T-cell (primary cell): Measurements from ENCODE around the gene ST6GALNAC3. TPM values are rescaled to one million over a fixed set of nuclear protein-coding genes. Genes with fewer than 3 reads are reported as not detected.

Source experiments
- ATAC-seq, 4 experiments: fragments of 200-7000 bp in 3 of 4; fragments of 150-1000 bp in 1 of 4; cut with Tn5 transposase; replicated peaks in 1 of 4; 1 replicate in 3 of 4; 2 replicates in 1 of 4; pipeline ENCODE4 v1.10.0; 2021; ENCODE audit warnings: moderate library complexity in 3 of 4, mild to moderate bottlenecking in 2 of 4, moderate number of reproducible peaks in 1 of 4
- CTCF ChIA-PET, 2 donors: fragments of 300-600 bp; sonication (Branson Sonifier 250); formaldehyde crosslinking; loops; one replicate each; lab custom pipeline; 2022; ENCODE audit warnings: antibody characterized with exemption in 2 of 2; lab: Charles Lee
- POLR2A ChIA-PET, 2 donors: fragments of 300-600 bp; sonication (Branson Sonifier 250); formaldehyde crosslinking; loops; one replicate each; lab custom pipeline; 2022; ENCODE audit warnings: antibody characterized with exemption in 2 of 2; lab: Charles Lee
- DNase-seq, 35 experiments: peaks; one replicate each; pipeline versions ENCODE4 v3.0.0 to v3.0.0-alpha.2; 2013 to 2023
- H3K27ac ChIP-seq: one replicate; pipeline ENCODE4 v1.5.1; 2013; ENCODE audit warnings: low read length
- H3K27me3 ChIP-seq, 2 experiments: replicated peaks in 1 of 2; 1 replicate in 1 of 2; 2 replicates in 1 of 2; pipeline versions ENCODE4 v1.6.1 to v1.7.0; 2013; ENCODE audit warnings: low read length in 1 of 2, mixed read lengths in 1 of 2; ENCODE audit not compliant: control insufficient read depth in 2 of 2, insufficient read depth in 2 of 2; ENCODE audit errors: extremely low read depth in 1 of 2
- H3K36me3 ChIP-seq, 2 donors: 1 replicate in 1 of 2; 2 replicates in 1 of 2; pipeline versions ENCODE4 v1.6.1 to v1.7.0; 2013; ENCODE audit warnings: low read length in 1 of 2; ENCODE audit not compliant: control insufficient read depth in 2 of 2, insufficient read depth in 1 of 2; ENCODE audit errors: extremely low read depth in 1 of 2
- H3K4me1 ChIP-seq, 2 experiments: 1 replicate in 1 of 2; 2 replicates in 1 of 2; pipeline versions ENCODE4 v1.6.1 to v1.7.0; 2013; ENCODE audit warnings: low read length in 2 of 2, mixed read lengths in 1 of 2; ENCODE audit not compliant: insufficient read depth in 2 of 2, control insufficient read depth in 1 of 2; ENCODE audit errors: extremely low read depth in 1 of 2
- H3K4me3 ChIP-seq, 2 donors: 1 replicate in 1 of 2; 2 replicates in 1 of 2; pipeline versions ENCODE4 v1.5.1 to v1.7.0; 2013; ENCODE audit warnings: mild to moderate bottlenecking in 2 of 2, low read length in 1 of 2, moderate library complexity in 1 of 2; ENCODE audit not compliant: control insufficient read depth in 1 of 2; ENCODE audit errors: extremely low read depth in 1 of 2
- H3K9me3 ChIP-seq: 2 replicates; pipeline ENCODE4 v1.7.0; 2013
- H3K27ac Mint-ChIP-seq, 2 donors: one replicate each; pipeline ENCODE4 v1.8.0; 2020 to 2021; ENCODE audit warnings: mild to moderate bottlenecking in 2 of 2, mixed read lengths in 2 of 2
- H3K27me3 Mint-ChIP-seq, 2 donors: one replicate each; pipeline ENCODE4 v1.8.0; 2021 to 2022; ENCODE audit warnings: mixed read lengths in 2 of 2
- H3K36me3 Mint-ChIP-seq: one replicate; pipeline ENCODE4 v1.8.0; 2021; ENCODE audit warnings: mixed read lengths
- H3K4me1 Mint-ChIP-seq, 3 donors: one replicate each; pipeline ENCODE4 v1.8.0; 2020 to 2022; ENCODE audit warnings: mixed read lengths in 3 of 3, mild to moderate bottlenecking in 1 of 3
- H3K4me3 Mint-ChIP-seq, 3 donors: one replicate each; pipeline ENCODE4 v1.8.0; 2020 to 2022; ENCODE audit warnings: mild to moderate bottlenecking in 3 of 3, mixed read lengths in 3 of 3, moderate library complexity in 3 of 3
- H3K9me3 Mint-ChIP-seq, 3 donors: one replicate each; pipeline ENCODE4 v1.8.0; 2020 to 2022; ENCODE audit warnings: mixed read lengths in 3 of 3
- WGBS: methylation state at CpG from one replicate; pipeline ENCODE4 v1.1.5; 2013; ENCODE audit warnings: missing lambda C conversion rate; ENCODE audit not compliant: insufficient coverage; 5-methylcytosine and 5-hydroxymethylcytosine counted together
- total RNA-seq, 35 experiments: library from RNA in 6 of 35; stranded (reverse) in 6 of 35; fragments of 120-200 nt in 1 of 35; gene quantifications; one replicate each; pipeline versions ENCODE4 v1.2.1 to v1.2.4 and lab custom pipeline; 2013 to 2026

ST6GALNAC3 gene
- total RNA-seq, 5 donors from 2014 or later (not counting 1 experiment from before 2014, with no cell fraction given), result 0.33 to 6.6 (median 1.5) TPM

- Histone ChIP-seq H3K4me3 (no peak overlapping the region), H3K36me3 (no peaks in the 10 kb centered on the region), H3K27me3 (no peaks in the 10 kb centered on the region), H3K4me1 (no peaks in the 10 kb centered on the region), H3K9me3 (no peaks in the 10 kb centered on the region), H3K27ac (no peak overlapping the region)
- ChIA-PET CTCF (no interaction called here), POLR2A (no interaction called here)
- Mint-ChIP-seq H3K27ac (no peak overlapping the region), H3K27me3 (no peaks in the 10 kb centered on the region), H3K9me3 (peaks cover 0 to 11% (median 7%) of the 10 kb centered on the region in 3 donors), H3K36me3 (no peaks in the 10 kb centered on the region), H3K4me3 (no peak overlapping the region), H3K4me1 (no peaks in the 10 kb centered on the region)
- ATAC-seq (no peak), DNase-seq (no peak)
- WGBS, result no CpG with 5 or more reads among the region's 2 CpGs
Observed at GRCh38 chr1:76402128-76402527, 327.6 kb downstream of the ST6GALNAC3 start.

GRCh38 chr1:76408303-76408702 is 333.8 kb downstream of the ST6GALNAC3 start:
- WGBS, result 100% methylated on average over 2 of the region's 3 CpGs
- DNase-seq, result no peak
- no peak overlapping the region for H3K4me3 Mint-ChIP-seq
- H3K4me1 ChIP-seq, result no peaks in the 10 kb centered on the region
- ChIA-PET CTCF (no interaction called here), POLR2A (no interaction called here)
- no peaks in the 10 kb centered on the region for H3K36me3 ChIP-seq
- no peak overlapping the region for H3K27ac ChIP-seq
- no peaks in the 10 kb centered on the region for H3K36me3 Mint-ChIP-seq
- H3K27me3 ChIP-seq, result no peaks in the 10 kb centered on the region
- H3K4me3 ChIP-seq, result no peak overlapping the region
- no peaks in the 10 kb centered on the region for H3K9me3 ChIP-seq
- no peak overlapping the region for H3K27ac Mint-ChIP-seq
- no peaks in the 10 kb centered on the region for H3K27me3 Mint-ChIP-seq
- no peaks in the 10 kb centered on the region for H3K4me1 Mint-ChIP-seq
- no peak for ATAC-seq
- H3K9me3 Mint-ChIP-seq, result no peaks in the 10 kb centered on the region

- Mint-ChIP-seq H3K27me3 (no peaks in the 10 kb centered on the region), H3K27ac (no peak overlapping the region), H3K9me3 (no peaks in the 10 kb centered on the region), H3K36me3 (no peaks in the 10 kb centered on the region), H3K4me3 (no peak overlapping the region), H3K4me1 (no peaks in the 10 kb centered on the region)
- H3K36me3 ChIP-seq, result no peaks in the 10 kb centered on the region
- H3K27ac ChIP-seq, result no peak overlapping the region
- WGBS, result no CpG with 5 or more reads among the region's 2 CpGs
- DNase-seq (no peak), ATAC-seq (no peak)
- H3K9me3 ChIP-seq, result no peaks in the 10 kb centered on the region
- ChIA-PET POLR2A (no interaction called here), CTCF (interaction anchor here in 1 of 2 donors (0.5 kb wide), 1 partner anchor 1508 kb away, joined by 3 read pairs; no protein-coding TSS in a partner anchor)
- H3K27me3 ChIP-seq, result no peaks in the 10 kb centered on the region
- H3K4me1 ChIP-seq, result no peaks in the 10 kb centered on the region
- H3K4me3 ChIP-seq, result no peak overlapping the region
Observed at GRCh38 chr1:76410499-76410898, 336.0 kb downstream of the ST6GALNAC3 start.

- H3K9me3 Mint-ChIP-seq, result no peaks in the 10 kb centered on the region
- no peak for ATAC-seq
- Histone ChIP-seq H3K9me3 (no peaks in the 10 kb centered on the region), H3K4me1 (no peaks in the 10 kb centered on the region), H3K36me3 (no peaks in the 10 kb centered on the region), H3K4me3 (no peak overlapping the region), H3K27me3 (no peaks in the 10 kb centered on the region), H3K27ac (no peak overlapping the region)
- H3K36me3 Mint-ChIP-seq, result no peaks in the 10 kb centered on the region
- WGBS, result no CpG with 5 or more reads among the region's 3 CpGs
- H3K4me3 Mint-ChIP-seq, result no peak overlapping the region
- CTCF ChIA-PET, result no interaction called here
- H3K27ac Mint-ChIP-seq, result no peak overlapping the region
- H3K4me1 Mint-ChIP-seq, result no peaks in the 10 kb centered on the region
- no peaks in the 10 kb centered on the region for H3K27me3 Mint-ChIP-seq
- POLR2A ChIA-PET, result no interaction called here
- DNase-seq, result no peak
Observed at GRCh38 chr1:76418531-76418930, 344.0 kb downstream of the ST6GALNAC3 start.

GRCh38 chr1:76419603-76420002 is 345.1 kb downstream of the ST6GALNAC3 start:
- no peaks in the 10 kb centered on the region for H3K4me1 Mint-ChIP-seq
- DNase-seq (no peak), ATAC-seq (no peak)
- CTCF ChIA-PET, result interaction anchor here in 1 of 2 donors (0.6 kb wide), 1 partner anchor 727 kb away, joined by 4 read pairs; no protein-coding TSS in a partner anchor
- H3K27ac Mint-ChIP-seq, result no peak overlapping the region
- no peaks in the 10 kb centered on the region for H3K9me3 Mint-ChIP-seq
- POLR2A ChIA-PET, result no interaction called here
- no peaks in the 10 kb centered on the region for H3K27me3 Mint-ChIP-seq
- no peaks in the 10 kb centered on the region for H3K27me3 ChIP-seq
- H3K4me3 Mint-ChIP-seq, result no peak overlapping the region
- H3K36me3 ChIP-seq, result no peaks in the 10 kb centered on the region
- no peak overlapping the region for H3K4me3 ChIP-seq
- no CpG with 5 or more reads among the region's 2 CpGs for WGBS
- no peaks in the 10 kb centered on the region for H3K36me3 Mint-ChIP-seq
- H3K9me3 ChIP-seq, result no peaks in the 10 kb centered on the region
- no peak overlapping the region for H3K27ac ChIP-seq
- H3K4me1 ChIP-seq, result no peaks in the 10 kb centered on the region

GRCh38 chr1:76425201-76426145 is 350.9 kb downstream of the ST6GALNAC3 start:
- H3K36me3 ChIP-seq, result no peaks in the 10 kb centered on the region
- H3K4me3 Mint-ChIP-seq, result no peak overlapping the region
- H3K4me1 ChIP-seq, result no peaks in the 10 kb centered on the region
- DNase-seq (no peak), ATAC-seq (no peak)
- H3K27ac ChIP-seq, result no peak overlapping the region
- CTCF ChIA-PET, result interaction anchor here in 1 of 2 donors (0.6 kb wide), 1 partner anchor 302 kb away, joined by 12 read pairs; no protein-coding TSS in a partner anchor
- POLR2A ChIA-PET, result no interaction called here
- H3K9me3 ChIP-seq, result no peaks in the 10 kb centered on the region
- H3K27me3 ChIP-seq, result no peaks in the 10 kb centered on the region
- H3K4me1 Mint-ChIP-seq, result no peaks in the 10 kb centered on the region
- H3K4me3 ChIP-seq, result no peak overlapping the region
- WGBS, result 80% methylated on average over 1 of the region's 10 CpGs
- no peaks in the 10 kb centered on the region for H3K36me3 Mint-ChIP-seq
- H3K27ac Mint-ChIP-seq, result no peak overlapping the region
- H3K9me3 Mint-ChIP-seq, result no peaks in the 10 kb centered on the region
- no peaks in the 10 kb centered on the region for H3K27me3 Mint-ChIP-seq
